HG03521 (cell line): Measurements from ENCODE around the gene DNAAF2.
"Not testable (repeated sequence)": the region's sequence is repeated elsewhere in the genome, so short reads cannot be mapped to it uniquely, and the experiment has no call there.

Source experiments
- ATAC-seq: cut with Tn5 transposase; IDR thresholded peaks from one replicate; pipeline ENCODE4 v1.9.1; 2021; ENCODE audit warnings: mild to moderate bottlenecking, moderate library complexity; ENCODE audit not compliant: unreplicated experiment

The DNAAF2 gene, protein sequence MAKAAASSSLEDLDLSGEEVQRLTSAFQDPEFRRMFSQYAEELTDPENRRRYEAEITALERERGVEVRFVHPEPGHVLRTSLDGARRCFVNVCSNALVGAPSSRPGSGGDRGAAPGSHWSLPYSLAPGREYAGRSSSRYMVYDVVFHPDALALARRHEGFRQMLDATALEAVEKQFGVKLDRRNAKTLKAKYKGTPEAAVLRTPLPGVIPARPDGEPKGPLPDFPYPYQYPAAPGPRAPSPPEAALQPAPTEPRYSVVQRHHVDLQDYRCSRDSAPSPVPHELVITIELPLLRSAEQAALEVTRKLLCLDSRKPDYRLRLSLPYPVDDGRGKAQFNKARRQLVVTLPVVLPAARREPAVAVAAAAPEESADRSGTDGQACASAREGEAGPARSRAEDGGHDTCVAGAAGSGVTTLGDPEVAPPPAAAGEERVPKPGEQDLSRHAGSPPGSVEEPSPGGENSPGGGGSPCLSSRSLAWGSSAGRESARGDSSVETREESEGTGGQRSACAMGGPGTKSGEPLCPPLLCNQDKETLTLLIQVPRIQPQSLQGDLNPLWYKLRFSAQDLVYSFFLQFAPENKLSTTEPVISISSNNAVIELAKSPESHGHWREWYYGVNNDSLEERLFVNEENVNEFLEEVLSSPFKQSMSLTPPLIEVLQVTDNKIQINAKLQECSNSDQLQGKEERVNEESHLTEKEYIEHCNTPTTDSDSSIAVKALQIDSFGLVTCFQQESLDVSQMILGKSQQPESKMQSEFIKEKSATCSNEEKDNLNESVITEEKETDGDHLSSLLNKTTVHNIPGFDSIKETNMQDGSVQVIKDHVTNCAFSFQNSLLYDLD

DNA sequence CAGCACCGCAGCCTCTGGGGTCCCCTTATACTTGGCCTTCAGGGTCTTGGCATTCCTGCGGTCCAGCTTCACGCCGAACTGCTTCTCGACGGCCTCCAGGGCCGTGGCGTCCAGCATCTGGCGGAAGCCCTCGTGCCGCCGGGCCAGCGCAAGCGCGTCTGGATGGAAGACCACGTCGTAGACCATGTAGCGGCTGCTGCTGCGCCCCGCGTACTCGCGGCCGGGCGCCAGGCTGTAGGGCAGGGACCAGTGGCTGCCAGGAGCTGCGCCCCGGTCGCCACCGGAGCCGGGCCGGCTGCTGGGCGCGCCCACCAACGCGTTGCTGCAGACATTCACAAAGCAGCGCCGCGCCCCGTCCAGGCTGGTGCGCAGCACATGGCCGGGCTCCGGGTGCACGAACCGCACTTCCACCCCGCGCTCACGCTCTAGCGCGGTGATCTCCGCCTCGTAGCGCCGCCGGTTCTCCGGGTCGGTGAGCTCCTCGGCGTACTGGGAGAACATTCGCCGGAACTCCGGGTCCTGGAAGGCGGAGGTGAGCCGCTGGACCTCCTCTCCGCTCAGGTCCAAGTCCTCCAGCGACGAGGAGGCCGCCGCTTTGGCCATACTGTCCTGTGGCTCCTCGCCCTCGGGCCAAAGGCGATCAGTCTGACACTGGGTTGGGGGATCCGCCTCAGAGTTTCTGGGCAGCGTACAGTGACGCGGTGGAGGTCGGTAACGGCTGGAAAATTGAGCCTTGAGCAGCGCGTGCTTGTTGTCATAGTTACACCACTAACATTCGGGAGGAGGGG lies at the start of gene DNAAF2:
Gene DNAAF2 (minus strand): TSS at position 698 of the 788 bp plus-strand sequence. CDS start 95 bp downstream, at position 603.
- peak; percentile 27 for ATAC-seq

DNA sequence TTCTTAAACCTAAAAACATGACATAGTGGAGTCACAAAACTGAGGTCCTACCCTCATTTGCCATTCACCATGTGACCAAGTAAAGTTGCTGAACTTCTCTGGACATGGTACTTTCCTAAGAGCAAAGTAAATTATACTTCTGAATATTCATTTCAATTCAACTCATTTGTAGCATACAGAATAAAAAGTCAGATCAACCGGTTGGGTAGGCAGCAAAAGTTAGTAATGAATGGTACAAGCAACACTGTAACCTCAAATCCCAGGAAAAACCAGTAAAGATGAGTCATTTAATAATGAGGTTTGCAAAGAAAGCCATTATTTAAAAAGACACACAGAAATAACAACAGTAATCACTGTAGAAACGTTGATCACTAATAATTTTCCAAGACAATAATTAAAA lies 44.2 kb upstream of the DNAAF2 start:
- ATAC-seq = no peak

DNA sequence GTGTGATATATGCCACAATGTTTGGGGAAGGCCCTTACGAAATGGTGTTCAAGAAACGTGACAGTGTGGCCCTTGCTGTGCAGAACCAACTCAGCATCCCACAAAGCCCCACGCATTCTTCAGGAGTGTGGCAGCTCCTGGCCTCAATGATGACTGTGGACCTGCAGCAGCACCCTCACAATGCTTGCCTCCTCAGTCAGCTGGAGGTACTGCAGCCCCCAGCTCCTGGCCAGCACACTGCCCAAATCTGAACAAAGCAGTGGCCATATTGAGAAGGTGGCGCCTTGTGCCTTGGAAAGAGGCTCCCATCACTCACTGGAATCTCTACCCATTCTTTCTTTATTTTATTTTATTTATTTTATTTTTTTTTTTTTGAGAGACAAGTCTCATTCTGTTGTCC lies 42.6 kb upstream of the DNAAF2 start:
- ATAC-seq = no peak

DNA sequence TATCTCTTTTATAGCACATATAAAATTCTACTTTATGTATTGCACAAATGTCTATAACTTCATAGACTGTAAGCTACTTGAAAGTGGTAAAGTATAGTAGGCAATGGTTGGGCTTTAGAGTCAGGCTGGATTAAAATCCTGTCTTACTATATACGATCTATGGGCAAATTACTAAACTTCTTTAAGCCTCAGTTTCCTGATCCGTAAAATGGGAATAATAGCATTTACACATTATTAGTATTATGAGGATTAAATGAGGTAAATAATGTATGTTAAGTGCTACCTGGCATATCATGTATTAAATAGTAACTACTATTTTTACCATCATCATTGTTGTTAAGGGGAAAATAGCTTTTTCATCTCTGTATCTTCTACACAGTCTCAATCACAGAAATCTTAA lies 38.5 kb upstream of the DNAAF2 start:
- no peak for ATAC-seq

DNA sequence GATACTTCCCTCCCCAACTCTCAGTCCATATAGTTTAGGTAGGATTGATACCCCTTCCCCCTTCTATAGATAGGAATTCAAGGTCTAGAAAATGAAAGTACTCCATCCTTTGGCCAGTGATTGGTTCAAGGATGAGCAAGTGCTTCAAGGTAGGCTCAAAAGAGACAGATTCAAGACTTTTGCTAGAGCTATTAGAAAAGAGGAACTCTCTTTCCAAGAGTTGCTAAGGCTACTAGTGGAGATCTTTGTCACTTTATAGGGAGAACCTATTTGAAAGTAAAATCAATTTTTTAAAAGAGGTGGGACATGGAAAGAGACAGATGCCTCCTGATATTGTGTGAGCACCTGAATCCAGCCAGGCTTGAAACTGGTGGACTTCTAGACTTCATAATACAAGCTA lies 35.4 kb upstream of the DNAAF2 start:
- ATAC-seq = no peak

DNA sequence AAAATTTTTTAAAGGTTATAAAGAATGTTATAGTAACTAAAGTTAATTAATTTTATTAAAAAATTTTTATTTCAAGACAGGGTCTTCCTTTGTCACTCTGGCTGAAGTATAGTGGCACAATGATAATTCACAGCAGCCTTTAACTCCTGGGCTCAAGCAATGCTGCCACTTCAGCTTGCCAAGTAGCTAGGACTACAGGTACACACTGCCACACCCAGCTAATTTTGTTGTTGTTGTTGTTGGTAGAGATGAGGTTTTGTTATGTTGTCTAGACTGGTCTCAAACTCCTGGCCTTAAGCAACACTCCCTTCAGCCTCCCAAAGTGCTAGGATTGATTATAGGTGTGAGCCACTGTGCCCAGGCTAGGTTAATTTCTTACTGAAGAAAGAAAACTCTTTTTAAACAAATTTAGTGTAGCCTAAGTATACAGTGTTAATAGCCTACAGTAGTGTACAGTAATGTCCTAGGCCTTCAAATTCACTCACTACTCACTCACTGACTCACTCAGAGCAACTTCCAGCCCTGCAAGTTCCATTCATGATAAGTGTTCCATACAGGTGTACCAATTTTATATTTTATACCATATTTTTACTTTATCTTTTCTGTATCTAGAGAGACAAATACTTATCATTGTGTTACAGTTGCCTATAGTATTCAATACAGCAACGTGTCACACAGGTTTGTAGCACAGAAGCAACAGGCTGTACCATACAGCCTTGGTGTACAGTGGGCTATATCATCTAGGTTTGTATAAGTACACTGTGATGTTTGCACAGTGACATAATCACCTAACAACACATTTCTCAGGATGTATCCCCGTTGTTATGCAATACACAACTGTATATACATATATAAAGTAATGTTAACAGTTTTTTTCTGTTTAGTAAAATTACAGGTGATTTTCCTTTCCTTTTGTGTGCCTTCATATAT lies 24.7 kb upstream of the DNAAF2 start:
- ATAC-seq = no peak

DNA sequence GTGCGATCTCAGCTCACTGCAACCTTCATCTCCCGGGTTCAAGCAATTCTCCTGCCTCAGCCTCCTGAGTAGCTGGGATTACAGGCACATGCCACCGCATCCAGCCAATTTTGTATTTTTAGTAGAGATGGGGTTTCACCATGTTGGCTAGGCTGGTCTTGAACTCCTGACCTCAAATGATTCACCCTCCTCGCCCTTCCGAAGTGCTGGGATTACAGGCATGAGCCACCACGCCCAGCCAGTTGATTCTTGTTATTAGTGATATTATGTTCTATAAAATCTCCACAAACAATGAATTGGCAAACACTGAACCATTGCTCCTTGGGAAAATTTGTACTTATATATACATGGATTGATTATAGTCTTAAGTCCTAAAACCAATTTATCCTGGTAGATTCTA lies 22.5 kb upstream of the DNAAF2 start:
- not testable (repeated sequence) for ATAC-seq

DNA sequence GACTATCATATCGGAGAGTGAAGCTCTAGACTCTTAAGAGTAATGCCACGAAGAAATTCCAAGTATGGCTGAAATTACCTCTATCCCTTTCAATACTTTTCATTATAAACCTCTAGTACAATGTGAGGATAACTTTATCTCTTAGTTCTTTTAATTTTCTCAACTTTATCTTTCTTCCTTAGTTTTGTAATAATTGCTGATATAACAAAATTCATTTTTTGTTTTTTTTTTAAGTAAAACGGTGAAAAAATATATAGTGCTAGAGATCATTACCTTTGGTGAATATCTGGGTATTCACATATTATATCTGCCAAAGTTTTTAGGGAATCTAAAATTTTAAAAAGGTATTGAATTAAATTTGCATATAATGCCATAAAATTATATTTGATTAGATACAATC lies 19.5 kb upstream of the DNAAF2 start:
- no peak for ATAC-seq

DNA sequence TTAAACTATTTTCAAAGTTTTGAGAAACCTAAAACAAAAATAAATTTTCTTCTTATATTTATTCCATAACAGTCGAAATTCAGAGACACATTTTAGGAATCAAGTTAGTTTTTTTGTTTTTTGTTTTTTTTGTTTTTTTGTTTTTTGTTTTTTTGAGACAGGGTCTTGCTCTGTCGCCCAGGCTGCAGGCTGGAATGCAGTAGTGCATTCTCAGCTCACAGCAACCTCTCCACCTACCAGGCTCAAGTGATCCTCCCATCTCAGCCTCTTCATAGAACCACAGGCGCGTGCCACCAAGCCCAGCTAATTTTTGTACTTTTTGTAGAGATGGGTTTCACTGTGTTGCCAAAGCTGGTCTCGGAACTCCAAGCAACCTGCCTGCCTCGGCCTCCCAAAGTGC lies 18.5 kb upstream of the DNAAF2 start:
- no peak for ATAC-seq

DNA sequence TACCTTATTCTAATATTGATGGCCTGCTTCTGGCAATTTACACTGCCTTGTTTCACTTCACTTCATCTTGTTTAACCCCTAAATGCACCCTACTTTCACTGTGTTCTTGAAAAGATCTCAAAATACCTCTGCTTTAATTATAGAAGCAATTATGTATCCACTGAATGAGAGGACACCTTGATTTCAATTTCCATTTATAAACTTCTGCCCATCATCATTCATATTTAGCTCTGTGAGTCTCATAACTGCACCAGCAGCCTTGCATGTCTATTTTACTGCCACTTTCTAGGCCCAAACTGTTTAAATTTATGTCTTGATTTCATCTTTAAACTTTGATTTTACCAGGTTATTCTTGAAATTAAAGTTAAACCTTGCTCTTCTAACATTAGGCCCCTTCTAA lies 7.1 kb upstream of the DNAAF2 start:
- ATAC-seq = no peak

DNA sequence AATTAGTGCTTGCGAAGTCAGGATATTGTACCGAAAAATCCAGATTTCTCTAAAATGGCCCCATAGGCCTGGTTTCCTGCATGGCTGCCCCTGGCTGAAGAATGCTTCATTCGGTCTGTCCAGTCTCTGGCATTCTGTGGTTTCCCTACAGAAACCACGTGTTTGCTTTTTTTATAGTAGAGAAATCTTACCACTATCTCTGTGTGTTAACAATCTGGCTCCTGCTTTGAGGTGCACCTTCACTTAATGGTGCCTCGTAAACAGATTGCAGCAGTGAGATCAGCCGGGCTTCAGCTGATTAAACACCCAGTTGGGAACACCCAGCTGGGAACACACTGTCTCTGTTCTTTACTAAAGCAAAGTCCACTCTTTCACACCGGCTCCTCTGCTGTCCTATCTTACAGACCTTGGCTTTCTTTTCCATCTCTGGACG lies 6.7 kb upstream of the DNAAF2 start:
- ATAC-seq = no peak

DNA sequence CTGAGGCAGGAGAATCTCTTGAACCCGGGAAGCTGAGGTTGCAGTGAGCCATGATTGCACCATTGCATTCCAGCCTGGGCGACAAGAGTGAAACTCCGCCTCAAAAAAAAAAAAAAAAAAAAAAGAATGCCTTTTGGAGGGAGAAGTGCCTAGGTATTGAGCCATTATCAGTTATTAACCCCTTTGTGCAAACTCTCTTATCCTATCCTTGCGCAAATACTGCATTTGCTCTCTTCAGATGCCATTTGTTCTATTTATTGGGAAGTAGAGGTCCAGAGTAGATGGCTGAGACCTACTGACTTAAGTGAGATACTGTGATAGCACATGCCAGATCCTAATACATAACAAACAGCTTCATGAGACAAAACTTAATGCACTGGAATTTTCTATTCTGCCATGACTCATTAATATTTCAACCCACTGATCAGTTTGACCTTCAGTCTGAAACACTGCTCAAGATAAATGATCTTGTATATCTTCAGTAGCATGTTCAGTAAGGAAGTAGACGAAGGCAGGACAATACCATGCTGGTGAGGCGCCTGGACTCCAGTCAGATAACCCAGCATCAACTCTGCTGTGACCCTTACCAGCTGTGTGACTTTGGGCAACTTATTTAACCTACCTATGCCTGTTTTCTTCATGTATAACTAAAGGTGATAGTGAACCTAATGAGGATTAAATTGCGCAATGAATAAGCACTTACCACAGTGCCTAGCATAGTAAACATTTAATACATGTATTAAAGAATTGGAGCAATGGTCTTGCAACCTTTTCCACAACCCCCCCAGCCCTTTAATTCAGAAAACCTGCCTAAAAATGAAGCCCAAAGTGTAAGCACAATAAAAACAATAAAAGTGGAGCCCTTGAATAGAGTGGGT lies 5.7 kb upstream of the DNAAF2 start:
- ATAC-seq = no peak

DNA sequence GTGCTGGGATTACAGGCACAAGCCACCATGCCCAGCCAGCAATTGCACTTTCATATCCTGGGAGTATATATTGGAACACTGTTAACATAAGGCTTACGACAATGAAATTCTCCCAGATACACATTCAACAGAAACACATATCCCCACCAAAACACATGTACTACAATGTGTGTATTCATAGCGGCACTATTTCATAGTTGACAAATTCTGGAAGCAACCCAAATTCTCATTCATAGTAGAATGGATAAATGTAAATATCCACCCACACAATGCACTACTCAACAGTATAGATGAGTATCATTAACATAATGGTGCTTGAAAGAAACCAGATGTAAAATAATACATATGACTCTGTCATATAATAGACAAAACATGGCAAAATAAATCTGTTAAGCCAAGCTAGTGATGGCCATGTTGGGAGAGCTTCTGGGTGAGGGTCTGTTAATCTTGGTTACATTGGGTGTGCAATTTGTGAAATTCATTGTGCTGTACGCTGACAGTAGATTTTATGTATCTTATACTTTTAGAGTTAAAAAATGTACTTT lies 2.6 kb upstream of the DNAAF2 start:
- no peak for ATAC-seq

DNA sequence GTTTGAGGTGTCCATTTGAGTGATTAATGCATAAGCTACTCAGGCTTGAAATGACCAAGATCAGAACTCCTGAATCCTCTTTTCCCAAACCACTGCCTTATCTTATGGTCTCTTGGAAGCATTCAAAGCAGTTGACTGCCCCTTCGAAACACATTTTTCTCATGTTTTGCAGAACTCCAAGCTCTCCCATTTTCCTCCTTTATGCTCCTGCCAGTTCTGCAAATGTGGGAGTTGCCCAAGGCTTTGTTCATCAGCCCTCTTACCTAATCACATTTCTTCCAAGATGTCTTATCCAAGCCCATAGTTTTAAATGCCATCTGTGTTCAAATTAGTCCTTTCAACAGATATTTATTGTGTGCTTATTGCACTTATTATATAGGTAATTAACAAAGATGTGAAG lies 1.8 kb upstream of the DNAAF2 start:
- no peak for ATAC-seq

DNA sequence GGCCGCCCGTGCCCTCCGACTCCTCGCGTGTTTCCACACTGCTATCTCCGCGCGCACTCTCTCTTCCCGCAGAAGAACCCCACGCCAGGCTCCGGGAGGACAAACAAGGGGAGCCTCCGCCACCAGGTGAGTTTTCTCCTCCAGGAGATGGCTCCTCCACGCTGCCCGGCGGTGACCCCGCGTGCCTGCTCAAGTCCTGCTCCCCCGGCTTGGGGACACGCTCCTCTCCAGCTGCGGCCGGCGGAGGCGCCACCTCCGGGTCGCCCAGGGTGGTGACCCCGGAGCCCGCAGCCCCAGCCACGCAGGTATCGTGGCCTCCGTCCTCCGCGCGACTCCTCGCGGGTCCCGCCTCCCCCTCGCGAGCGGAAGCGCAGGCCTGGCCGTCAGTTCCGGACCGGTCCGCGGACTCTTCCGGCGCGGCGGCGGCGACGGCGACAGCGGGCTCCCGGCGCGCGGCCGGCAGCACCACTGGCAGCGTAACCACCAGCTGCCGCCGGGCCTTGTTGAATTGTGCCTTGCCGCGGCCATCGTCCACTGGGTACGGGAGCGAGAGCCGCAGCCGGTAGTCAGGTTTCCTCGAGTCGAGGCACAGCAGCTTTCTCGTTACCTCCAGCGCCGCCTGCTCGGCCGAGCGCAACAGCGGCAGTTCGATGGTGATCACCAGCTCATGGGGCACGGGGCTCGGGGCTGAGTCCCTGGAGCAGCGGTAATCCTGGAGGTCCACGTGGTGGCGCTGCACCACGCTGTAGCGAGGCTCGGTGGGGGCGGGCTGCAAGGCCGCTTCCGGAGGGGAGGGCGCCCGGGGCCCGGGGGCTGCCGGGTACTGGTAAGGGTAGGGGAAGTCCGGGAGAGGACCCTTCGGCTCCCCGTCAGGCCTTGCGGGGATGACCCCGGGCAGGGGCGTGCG lies 1.2 kb downstream of the DNAAF2 start:
- peak; percentile 67 for ATAC-seq

DNA sequence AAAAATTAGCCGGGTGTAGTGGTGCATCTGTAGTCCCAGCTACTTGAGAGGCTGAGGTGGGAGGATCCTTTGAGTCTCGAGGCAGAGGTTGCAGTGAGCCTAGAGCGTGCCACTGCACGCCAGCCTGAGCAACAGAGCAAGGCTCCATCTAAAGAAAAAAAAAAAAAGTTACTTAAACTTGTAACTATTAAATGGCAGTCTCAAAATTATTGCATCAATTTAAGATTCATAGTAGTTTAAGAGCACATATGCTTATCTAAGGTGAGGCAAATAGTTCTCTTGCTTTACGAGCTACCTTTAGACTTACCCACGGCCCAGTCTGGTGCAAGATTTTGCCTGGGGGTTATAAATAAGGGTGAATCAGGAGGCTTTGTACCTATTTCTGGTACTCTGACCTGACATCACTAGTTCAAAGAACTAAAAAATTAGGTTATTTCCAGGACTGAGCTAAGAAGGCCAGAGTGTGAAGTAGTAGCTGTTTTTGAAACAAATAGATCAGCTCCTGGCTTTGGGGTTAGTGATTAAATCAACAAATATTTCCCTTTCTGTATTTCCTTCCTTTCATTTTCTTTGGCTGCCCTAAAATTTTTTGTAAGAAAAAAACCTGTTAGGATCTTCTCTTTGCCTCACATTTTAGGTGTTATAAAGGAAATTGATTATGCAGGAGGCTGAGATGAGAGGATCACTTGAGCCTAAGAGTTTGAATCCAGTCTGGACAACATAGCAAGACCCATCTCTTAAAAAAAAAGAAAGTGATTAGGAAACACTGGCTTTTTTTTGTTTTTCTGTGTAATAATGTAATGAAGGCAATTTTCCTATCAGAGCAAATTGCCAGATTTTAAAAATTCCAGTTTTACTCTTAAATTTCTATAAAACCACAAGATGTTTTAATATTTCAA lies 10.9 kb downstream of the DNAAF2 start:
- ATAC-seq = no peak

DNA sequence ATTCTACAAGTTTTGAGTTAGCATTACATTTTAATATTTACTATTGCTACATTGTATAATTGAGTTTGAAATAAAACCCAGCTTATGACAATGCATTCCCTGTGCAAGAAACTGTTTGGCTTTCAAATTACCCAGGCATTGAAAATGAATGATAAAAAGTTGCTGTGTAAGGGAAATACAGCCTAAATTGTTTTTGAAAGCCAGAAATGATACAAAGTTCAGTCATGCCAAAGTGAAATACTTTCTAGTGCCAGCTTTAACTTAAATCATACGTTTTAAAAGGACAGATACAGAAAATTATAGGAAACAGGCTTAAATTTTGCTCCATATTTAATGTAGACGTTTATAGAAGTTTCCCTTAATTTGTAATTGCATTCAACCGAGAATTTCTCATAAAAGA lies 11.7 kb downstream of the DNAAF2 start:
- no peak for ATAC-seq
